PC-9 (cell line): ENCODE measurements around the gene ZNF423. TPM values are rescaled to one million over a fixed set of nuclear protein-coding genes. Genes with fewer than 3 reads are reported as not detected.
A peak's percentile ranks its signal among the peaks of the same experiment; 100 is the strongest.

Source experiments
- BruUV-seq: library from RNA; stranded (reverse); fragments of 400-500 nt; replicated peaks from 2 replicates; lab custom pipeline; 2021; lab: Mats Ljungman, UMichigan
- CTCF ChIA-PET: fragments of 300-600 bp; sonication (Branson Sonifier 250); formaldehyde crosslinking; loops from one replicate; lab custom pipeline; 2022; ENCODE audit warnings: antibody characterized with exemption; lab: Charles Lee
- POLR2A ChIA-PET: fragments of 300-600 bp; sonication (Branson Sonifier 250); formaldehyde crosslinking; loops from one replicate; lab custom pipeline; 2022; ENCODE audit warnings: antibody characterized with exemption; ENCODE audit not compliant: unreplicated experiment; lab: Charles Lee
- DNase-seq, 2 experiments: peaks; one replicate each; pipeline versions ENCODE4 v3.0.0 to v3.0.0-alpha.2; 2015 to 2022; ENCODE audit warnings: mixed read lengths in 1 of 2
- H2AFZ ChIP-seq: fragments of 200-600 bp; sonication (generic); 2 replicates; pipeline ENCODE4 v1.8.1; 2017; ENCODE audit warnings: antibody characterized with exemption
- H3F3A ChIP-seq: fragments of 200-600 bp; sonication (generic); 2 replicates; pipeline ENCODE4 v1.8.1; 2017; ENCODE audit warnings: antibody characterized with exemption, mild to moderate bottlenecking, low read depth; ENCODE audit not compliant: insufficient read depth
- H3K27ac ChIP-seq: fragments of 200-600 bp; sonication (generic); 2 replicates; pipeline ENCODE4 v1.6.1; 2016; ENCODE audit warnings: mixed run types
- H3K27me3 ChIP-seq: fragments of 200-600 bp; sonication (generic); 2 replicates; pipeline ENCODE4 v1.6.1; 2016; ENCODE audit warnings: low read depth, mixed run types; ENCODE audit not compliant: insufficient read depth
- H3K36me3 ChIP-seq: fragments of 200-600 bp; sonication (generic); 2 replicates; pipeline ENCODE4 v1.6.1; 2016; ENCODE audit warnings: low read depth, mixed run types
- H3K4me1 ChIP-seq: fragments of 200-600 bp; sonication (generic); replicated peaks from 2 replicates; pipeline ENCODE4 v1.6.1; 2016; ENCODE audit warnings: mixed run types; ENCODE audit not compliant: insufficient read depth
- H3K4me2 ChIP-seq: fragments of 200-600 bp; sonication (generic); 2 replicates; pipeline ENCODE4 v1.6.1; 2017; ENCODE audit warnings: mixed run types
- H3K4me3 ChIP-seq: fragments of 200-600 bp; sonication (generic); 2 replicates; pipeline ENCODE4 v1.6.1; 2016; ENCODE audit warnings: mixed run types
- H3K79me2 ChIP-seq: fragments of 200-600 bp; sonication (generic); 2 replicates; pipeline ENCODE4 v1.6.1; 2017; ENCODE audit warnings: low read depth, mixed run types
- H3K9me2 ChIP-seq: fragments of 200-600 bp; sonication (generic); 2 replicates; pipeline ENCODE4 v1.8.1; 2017; ENCODE audit warnings: mild to moderate bottlenecking; ENCODE audit not compliant: insufficient read depth
- H3K9me3 ChIP-seq: fragments of 200-600 bp; sonication (generic); 2 replicates; pipeline ENCODE4 v1.8.1; 2016; ENCODE audit warnings: low read depth; ENCODE audit not compliant: insufficient read depth
- H4K20me1 ChIP-seq: fragments of 200-600 bp; sonication (generic); 2 replicates; pipeline ENCODE4 v1.8.1; 2017; ENCODE audit not compliant: insufficient read depth
- CTCF ChIP-seq: fragments of 200-600 bp; sonication (generic); conservative IDR thresholded peaks from 2 replicates; pipeline ENCODE4 v1.6.1; 2017; ENCODE audit warnings: mixed run types, antibody characterized with exemption, mild to moderate bottlenecking, moderate library complexity
- EZH2 ChIP-seq: fragments of 200-600 bp; sonication (generic); IDR thresholded peaks from 2 replicates; pipeline ENCODE4 v1.8.0; 2017; ENCODE audit warnings: antibody characterized with exemption, low read depth
- intact Hi-C: fragments of 100-400 bp; cut with micrococcal nuclease; formaldehyde crosslinking; loops from one replicate; pipeline ENCODE4 v1.10.0; 2022; ENCODE audit not compliant: unreplicated experiment
- total RNA-seq: library from RNA; stranded (reverse); gene quantifications from 2 replicates; pipeline ENCODE4 v1.2.3, GENCODE V29; 2021

The ZNF423 gene
- total RNA-seq, 1 experiment from 2014 or later = not detected

DNA sequence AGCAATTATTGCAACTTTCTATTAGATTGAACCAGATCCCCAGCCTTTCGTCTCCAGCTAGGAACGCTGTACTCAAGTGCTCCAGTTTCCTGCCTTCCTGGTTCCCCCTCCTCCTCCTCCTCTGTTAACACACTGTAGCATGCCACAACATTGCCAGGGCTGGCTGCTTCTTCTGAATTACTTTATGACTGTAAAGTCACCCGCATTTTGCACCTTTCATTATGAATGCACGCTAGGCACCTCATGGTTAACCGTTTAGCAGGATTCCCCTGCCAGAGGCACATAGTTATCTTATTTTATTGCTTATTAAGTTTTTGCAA is 4.5 kb downstream of the ZNF423 start:
- TF ChIP-seq EZH2 = no peak
- no peak for TF ChIP-seq CTCF
- ChIA-PET POLR2A (no interaction called here), CTCF (no interaction called here)
- H3K4me1 ChIP-seq = no peaks in the 10 kb centered on the region
- no peak overlapping the region for H3K27ac ChIP-seq
- no peaks in the 10 kb centered on the region for H3K36me3 ChIP-seq
- H3K9me3 ChIP-seq = no peaks in the 10 kb centered on the region
- H2AFZ ChIP-seq = no peak overlapping the region
- no peaks in the 10 kb centered on the region for H4K20me1 ChIP-seq
- DNase-seq = no peak
- H3K27me3 ChIP-seq = peaks cover 76% of the 10 kb centered on the region
- no peak overlapping the region for H3K4me3 ChIP-seq
- no peaks in the 10 kb centered on the region for H3K79me2 ChIP-seq
- no TSS peak for BruUV-seq
- intact Hi-C loops = no loop called here
- no peaks in the 10 kb centered on the region for H3F3A ChIP-seq
- H3K4me2 ChIP-seq = no peak overlapping the region
- H3K9me2 ChIP-seq = no peaks in the 10 kb centered on the region

GRCh38 chr16:49850558-49851467 is 5.1 kb downstream of the ZNF423 start:
- Histone ChIP-seq H3K36me3 (no peaks in the 10 kb centered on the region), H3K27me3 (peaks cover 76% of the 10 kb centered on the region), H3F3A (no peaks in the 10 kb centered on the region), H4K20me1 (no peaks in the 10 kb centered on the region), H3K9me3 (no peaks in the 10 kb centered on the region), H3K79me2 (no peaks in the 10 kb centered on the region), H3K9me2 (no peaks in the 10 kb centered on the region), H3K4me1 (no peaks in the 10 kb centered on the region), H3K27ac (no peak overlapping the region), H3K4me3 (no peak overlapping the region), H3K4me2 (no peak overlapping the region), H2AFZ (no peak overlapping the region)
- CTCF ChIA-PET = no interaction called here
- no TSS peak for BruUV-seq
- intact Hi-C loops = no loop called here
- TF ChIP-seq CTCF = no peak
- peak; percentile 89; the same call in 1 of the 2 replicates for TF ChIP-seq EZH2
- POLR2A ChIA-PET = no interaction called here
- DNase-seq = no peak

- Histone ChIP-seq H3K79me2 (no peaks in the 10 kb centered on the region), H3K27me3 (peaks cover 83% of the 10 kb centered on the region), H2AFZ (no peak overlapping the region), H3K9me2 (no peaks in the 10 kb centered on the region), H4K20me1 (no peaks in the 10 kb centered on the region), H3K4me2 (no peak overlapping the region), H3K4me3 (no peak overlapping the region), H3K36me3 (no peaks in the 10 kb centered on the region), H3F3A (no peaks in the 10 kb centered on the region), H3K4me1 (no peaks in the 10 kb centered on the region), H3K9me3 (no peaks in the 10 kb centered on the region), H3K27ac (no peak overlapping the region)
- intact Hi-C loops = no loop called here
- no peak for DNase-seq
- CTCF ChIA-PET = no interaction called here
- POLR2A ChIA-PET = interaction anchor here (0.6 kb wide), 1 partner anchor 74 kb away, joined by 3 read pairs; no protein-coding TSS in a partner anchor
- TF ChIP-seq CTCF = no peak
- TF ChIP-seq EZH2 = no peak
- BruUV-seq = no TSS peak
These were observed 6.2 kb downstream of the ZNF423 start for GRCh38 chr16:49849754-49850108.
